ENCODE data around the gene HOXC11. TPM values are rescaled to one million over a fixed set of nuclear protein-coding genes. Genes with fewer than 3 reads are reported as not detected.

HOXC11 gene
- total RNA-seq, 1 donor from 2014 or later: not detected

DNA sequence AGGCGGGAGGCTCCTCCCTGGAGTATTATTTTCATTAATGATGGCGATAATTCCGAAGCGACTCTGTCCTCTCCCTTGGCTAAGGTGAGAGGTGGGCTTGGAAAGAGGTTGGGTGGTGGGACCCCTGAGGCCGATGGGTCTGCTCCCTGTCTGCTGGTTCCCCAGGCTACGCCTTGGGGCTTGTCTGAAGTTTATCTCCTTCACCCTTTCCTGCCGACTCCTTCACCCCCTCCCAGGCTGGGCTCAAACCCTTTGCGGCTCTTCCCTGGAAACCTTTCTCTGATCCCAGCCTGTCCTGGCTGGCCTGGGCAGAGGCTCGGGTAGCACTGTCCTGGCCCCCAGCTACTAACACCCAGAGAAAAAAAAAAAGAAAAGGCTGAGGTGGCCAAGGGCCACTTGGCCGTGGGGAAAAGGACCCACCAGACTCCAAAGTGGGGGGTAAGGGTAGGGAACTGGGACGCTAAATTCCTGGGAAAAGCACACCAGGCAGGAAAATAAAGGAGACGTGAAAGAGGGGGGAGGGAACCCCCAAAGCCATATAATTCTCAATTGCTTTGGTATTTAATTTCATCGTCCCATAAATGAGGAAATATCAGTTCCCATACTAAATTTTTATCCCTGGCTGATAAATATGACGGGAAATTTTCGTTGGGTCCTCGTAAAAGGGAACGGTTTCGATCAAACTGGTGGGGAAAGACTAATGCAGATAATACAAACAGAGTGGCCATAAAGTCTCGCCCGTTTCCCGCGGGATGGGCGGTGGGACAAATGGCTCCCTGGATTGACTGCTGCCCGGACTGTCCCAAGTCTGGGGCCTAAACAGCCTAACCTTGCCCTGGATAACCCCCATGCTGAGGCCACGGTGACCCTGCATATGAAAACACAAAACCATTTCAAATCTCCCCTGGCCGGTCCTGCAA is 10.0 kb downstream of the HOXC11 start:
- no peak overlapping the region for H3K27ac Mint-ChIP-seq (ENCODE audit: unreplicated experiment)
- peaks cover 8% of the 10 kb centered on the region for H3K9me3 Mint-ChIP-seq (ENCODE audit: unreplicated experiment)
- H3K4me1 Mint-ChIP-seq (ENCODE audit: low read depth, unreplicated experiment): no peaks in the 10 kb centered on the region
- TF ChIP-seq, protein P1, sequence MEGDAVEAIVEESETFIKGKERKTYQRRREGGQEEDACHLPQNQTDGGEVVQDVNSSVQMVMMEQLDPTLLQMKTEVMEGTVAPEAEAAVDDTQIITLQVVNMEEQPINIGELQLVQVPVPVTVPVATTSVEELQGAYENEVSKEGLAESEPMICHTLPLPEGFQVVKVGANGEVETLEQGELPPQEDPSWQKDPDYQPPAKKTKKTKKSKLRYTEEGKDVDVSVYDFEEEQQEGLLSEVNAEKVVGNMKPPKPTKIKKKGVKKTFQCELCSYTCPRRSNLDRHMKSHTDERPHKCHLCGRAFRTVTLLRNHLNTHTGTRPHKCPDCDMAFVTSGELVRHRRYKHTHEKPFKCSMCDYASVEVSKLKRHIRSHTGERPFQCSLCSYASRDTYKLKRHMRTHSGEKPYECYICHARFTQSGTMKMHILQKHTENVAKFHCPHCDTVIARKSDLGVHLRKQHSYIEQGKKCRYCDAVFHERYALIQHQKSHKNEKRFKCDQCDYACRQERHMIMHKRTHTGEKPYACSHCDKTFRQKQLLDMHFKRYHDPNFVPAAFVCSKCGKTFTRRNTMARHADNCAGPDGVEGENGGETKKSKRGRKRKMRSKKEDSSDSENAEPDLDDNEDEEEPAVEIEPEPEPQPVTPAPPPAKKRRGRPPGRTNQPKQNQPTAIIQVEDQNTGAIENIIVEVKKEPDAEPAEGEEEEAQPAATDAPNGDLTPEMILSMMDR (IDR thresholded peaks at IDR 0.05; ENCODE audit: partially characterized antibody, unreplicated experiment): no peak
- DNase-seq: no peak
- H3K27me3 Mint-ChIP-seq (ENCODE audit: unreplicated experiment): peaks cover 52% of the 10 kb centered on the region
- H3K36me3 Mint-ChIP-seq (ENCODE audit: unreplicated experiment): no peaks in the 10 kb centered on the region
- no peak overlapping the region for H3K4me3 Mint-ChIP-seq (ENCODE audit: unreplicated experiment)

DNA sequence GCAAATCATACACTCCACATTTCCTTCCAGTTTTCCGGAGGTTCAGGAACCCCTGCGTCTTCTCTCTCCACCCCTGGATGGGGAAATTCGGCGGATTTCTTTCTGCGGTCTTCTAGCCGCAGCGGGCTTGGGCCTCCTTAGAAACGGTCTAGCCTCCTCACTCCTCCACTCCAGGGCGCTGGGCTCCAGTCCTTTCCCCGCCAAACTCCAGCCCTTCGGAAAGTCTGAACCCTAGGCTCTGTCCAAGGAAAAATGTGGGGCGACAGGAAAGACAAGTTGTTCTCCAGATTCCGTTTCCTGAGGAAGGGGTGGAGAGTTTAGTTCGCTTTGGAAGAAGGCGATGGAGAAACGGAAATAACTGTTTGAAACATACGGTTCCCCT is 10.6 kb downstream of the HOXC11 start:
- Mint-ChIP-seq H3K27me3 (ENCODE audit: unreplicated experiment) (peaks cover 53% of the 10 kb centered on the region), H3K9me3 (ENCODE audit: unreplicated experiment) (peaks cover 8% of the 10 kb centered on the region), H3K4me3 (ENCODE audit: unreplicated experiment) (no peak overlapping the region), H3K4me1 (ENCODE audit: low read depth, unreplicated experiment) (no peaks in the 10 kb centered on the region), H3K36me3 (ENCODE audit: unreplicated experiment) (no peaks in the 10 kb centered on the region), H3K27ac (ENCODE audit: unreplicated experiment) (no peak overlapping the region)
- TF ChIP-seq, protein P1 (IDR thresholded peaks at IDR 0.05; ENCODE audit: partially characterized antibody, unreplicated experiment): no peak
- no peak for DNase-seq

DNA sequence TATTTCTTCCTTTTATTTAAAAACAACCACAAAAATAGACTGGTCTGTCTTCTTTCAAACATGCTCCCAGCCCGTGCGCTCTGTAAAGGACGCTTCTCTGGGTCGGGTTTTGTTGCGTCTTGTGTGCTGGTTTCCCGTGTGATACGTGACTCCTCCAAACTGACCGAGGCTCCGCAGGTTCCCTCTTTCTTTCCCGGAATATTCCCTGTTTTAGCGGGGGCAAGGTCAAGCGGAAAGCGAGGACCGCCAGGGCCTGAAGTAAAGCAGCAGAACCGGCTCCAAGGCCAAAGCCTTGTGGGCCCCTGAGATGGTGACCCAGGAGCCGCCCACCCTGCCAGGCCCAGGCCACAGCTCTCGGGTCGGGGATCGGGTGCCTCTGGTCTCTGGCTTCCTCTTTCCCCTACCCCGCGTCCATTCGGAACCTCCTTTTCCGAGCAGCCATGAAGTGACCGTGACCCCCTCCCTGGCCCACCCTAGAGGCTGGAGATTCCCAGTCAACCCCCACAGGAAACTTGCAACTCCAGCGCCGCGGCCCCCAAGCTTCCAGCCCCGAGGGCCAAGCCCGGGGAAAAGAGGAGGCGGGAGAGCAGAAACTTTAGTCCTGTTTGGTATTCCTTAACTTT is 11.1 kb downstream of the HOXC11 start:
- Mint-ChIP-seq H3K27me3 (ENCODE audit: unreplicated experiment) (peaks cover 54% of the 10 kb centered on the region), H3K4me3 (ENCODE audit: unreplicated experiment) (no peak overlapping the region), H3K27ac (ENCODE audit: unreplicated experiment) (no peak overlapping the region), H3K4me1 (ENCODE audit: low read depth, unreplicated experiment) (no peaks in the 10 kb centered on the region), H3K36me3 (ENCODE audit: unreplicated experiment) (no peaks in the 10 kb centered on the region), H3K9me3 (ENCODE audit: unreplicated experiment) (peaks cover 8% of the 10 kb centered on the region)
- DNase-seq: no peak
- TF ChIP-seq, protein P1 (IDR thresholded peaks at IDR 0.05; ENCODE audit: partially characterized antibody, unreplicated experiment): no peak

DNA sequence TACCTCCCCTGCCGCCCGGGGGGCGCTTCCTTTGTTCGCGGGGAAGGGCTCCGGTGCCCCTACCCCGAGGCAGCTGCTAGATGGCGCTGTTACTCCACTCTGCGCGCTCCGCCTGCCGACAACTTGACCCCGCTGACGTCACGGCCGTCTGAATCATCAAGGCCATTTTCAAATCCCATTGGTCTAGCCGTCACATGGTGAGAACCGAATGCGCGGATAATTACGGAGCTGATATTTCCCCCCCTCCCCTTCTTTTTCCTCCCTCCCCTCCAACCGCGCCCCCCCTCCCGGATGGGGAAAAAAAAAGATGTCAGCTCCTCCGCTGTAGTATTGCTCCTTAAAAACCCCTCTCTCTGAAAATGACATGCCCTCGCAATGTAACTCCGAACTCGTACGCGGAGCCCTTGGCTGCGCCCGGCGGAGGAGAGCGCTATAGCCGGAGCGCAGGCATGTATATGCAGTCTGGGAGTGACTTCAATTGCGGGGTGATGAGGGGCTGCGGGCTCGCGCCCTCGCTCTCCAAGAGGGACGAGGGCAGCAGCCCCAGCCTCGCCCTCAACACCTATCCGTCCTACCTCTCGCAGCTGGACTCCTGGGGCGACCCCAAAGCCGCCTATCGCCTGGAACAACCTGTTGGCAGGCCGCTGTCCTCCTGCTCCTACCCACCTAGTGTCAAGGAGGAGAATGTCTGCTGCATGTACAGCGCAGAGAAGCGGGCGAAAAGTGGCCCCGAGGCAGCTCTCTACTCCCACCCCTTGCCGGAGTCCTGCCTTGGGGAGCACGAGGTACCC is 12.2 kb downstream of the HOXC11 start, which contains the start of gene HOXC10:
Gene HOXC10 (plus strand): TSS at position 246 of the 791 bp plus-strand sequence. CDS start 114 bp downstream, at position 360.
- Mint-ChIP-seq H3K4me1 (ENCODE audit: low read depth, unreplicated experiment) (no peaks in the 10 kb centered on the region), H3K27ac (ENCODE audit: unreplicated experiment) (no peak within 1 kb of the TSS), H3K4me3 (ENCODE audit: unreplicated experiment) (no peak within 1 kb of the TSS), H3K36me3 (ENCODE audit: unreplicated experiment) (no peaks in the 10 kb centered on the region), H3K9me3 (ENCODE audit: unreplicated experiment) (peaks cover 9% of the 10 kb centered on the region), H3K27me3 (ENCODE audit: unreplicated experiment) (peaks cover 57% of the 10 kb centered on the region)
- TF ChIP-seq, protein P1 (IDR thresholded peaks at IDR 0.05; ENCODE audit: partially characterized antibody, unreplicated experiment): peak; percentile 60
- peak; percentile 91 for DNase-seq

Data from glutamatergic neuron (in vitro differentiated cells).